ENCODE data around the gene MYCN.

DNA sequence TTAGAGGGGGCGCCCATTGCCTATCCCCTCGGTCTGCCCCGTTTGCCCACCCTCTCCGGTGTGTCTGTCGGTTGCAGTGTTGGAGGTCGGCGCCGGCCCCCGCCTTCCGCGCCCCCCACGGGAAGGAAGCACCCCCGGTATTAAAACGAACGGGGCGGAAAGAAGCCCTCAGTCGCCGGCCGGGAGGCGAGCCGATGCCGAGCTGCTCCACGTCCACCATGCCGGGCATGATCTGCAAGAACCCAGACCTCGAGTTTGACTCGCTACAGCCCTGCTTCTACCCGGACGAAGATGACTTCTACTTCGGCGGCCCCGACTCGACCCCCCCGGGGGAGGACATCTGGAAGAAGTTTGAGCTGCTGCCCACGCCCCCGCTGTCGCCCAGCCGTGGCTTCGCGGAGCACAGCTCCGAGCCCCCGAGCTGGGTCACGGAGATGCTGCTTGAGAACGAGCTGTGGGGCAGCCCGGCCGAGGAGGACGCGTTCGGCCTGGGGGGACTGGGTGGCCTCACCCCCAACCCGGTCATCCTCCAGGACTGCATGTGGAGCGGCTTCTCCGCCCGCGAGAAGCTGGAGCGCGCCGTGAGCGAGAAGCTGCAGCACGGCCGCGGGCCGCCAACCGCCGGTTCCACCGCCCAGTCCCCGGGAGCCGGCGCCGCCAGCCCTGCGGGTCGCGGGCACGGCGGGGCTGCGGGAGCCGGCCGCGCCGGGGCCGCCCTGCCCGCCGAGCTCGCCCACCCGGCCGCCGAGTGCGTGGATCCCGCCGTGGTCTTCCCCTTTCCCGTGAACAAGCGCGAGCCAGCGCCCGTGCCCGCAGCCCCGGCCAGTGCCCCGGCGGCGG is 1.7 kb downstream of the MYCN start:
- TF ChIP-seq, protein P1, sequence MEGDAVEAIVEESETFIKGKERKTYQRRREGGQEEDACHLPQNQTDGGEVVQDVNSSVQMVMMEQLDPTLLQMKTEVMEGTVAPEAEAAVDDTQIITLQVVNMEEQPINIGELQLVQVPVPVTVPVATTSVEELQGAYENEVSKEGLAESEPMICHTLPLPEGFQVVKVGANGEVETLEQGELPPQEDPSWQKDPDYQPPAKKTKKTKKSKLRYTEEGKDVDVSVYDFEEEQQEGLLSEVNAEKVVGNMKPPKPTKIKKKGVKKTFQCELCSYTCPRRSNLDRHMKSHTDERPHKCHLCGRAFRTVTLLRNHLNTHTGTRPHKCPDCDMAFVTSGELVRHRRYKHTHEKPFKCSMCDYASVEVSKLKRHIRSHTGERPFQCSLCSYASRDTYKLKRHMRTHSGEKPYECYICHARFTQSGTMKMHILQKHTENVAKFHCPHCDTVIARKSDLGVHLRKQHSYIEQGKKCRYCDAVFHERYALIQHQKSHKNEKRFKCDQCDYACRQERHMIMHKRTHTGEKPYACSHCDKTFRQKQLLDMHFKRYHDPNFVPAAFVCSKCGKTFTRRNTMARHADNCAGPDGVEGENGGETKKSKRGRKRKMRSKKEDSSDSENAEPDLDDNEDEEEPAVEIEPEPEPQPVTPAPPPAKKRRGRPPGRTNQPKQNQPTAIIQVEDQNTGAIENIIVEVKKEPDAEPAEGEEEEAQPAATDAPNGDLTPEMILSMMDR (IDR thresholded peaks at IDR 0.05), result no peak
- TF ChIP-seq POLR2A (IDR thresholded peaks at IDR 0.05), result no peak

Measured in esophagus squamous epithelium (tissue), 4 donors.